ENCODE results near the gene STEAP3. TPM values are rescaled to one million over a fixed set of nuclear protein-coding genes. Genes with fewer than 3 reads are reported as not detected.
A peak's percentile ranks its signal among the peaks of the same experiment; 100 is the strongest.

The STEAP3 gene
- polyA plus RNA-seq (2011; rRNA removed) (23.5 and 31.4 TPM in 2 replicates), polyA plus RNA-seq (2017; fragmentation: RNase III; extraction: RNeasy Plus Mini Kit Qiagen cat#74134 plus additional on column Dnase treatment) (28.8 to 30.8 TPM (median 30.2 TPM) in 3 replicates), polyA minus RNA-seq (2011; rRNA and poly(A)+ RNA removed) (25.7 and 31.1 TPM in 2 replicates)
- polyA plus RNA-seq (2012; cell fraction: cytosol; rRNA removed): 38.2 and 58.3 TPM in 2 replicates
- polyA plus RNA-seq (2012; cell fraction: nucleus; rRNA removed): 107 and 196 TPM in 2 replicates

- Histone ChIP-seq H3K4me3 (peak within 1 kb of the TSS; percentile 72), H3K9me3 (no peaks in the 10 kb centered on the region), H3K27ac (peak within 1 kb of the TSS; percentile 84 to 96), H3K4me1 (peaks cover 13% of the 10 kb centered on the region), H3K4me2 (peak within 1 kb of the TSS; percentile 92)
- TF ChIP-seq USF2 (IDR thresholded peaks at IDR 0.05): no peak
- TF ChIP-seq RAD21 (conservative IDR thresholded peaks at IDR 0.05 in 1 of 2, IDR thresholded peaks at IDR 0.05 in 1 of 2): peak in 1 of 2 experiments; percentile 14; a peak in 1 of 5 replicates
- TF ChIP-seq RNF2 (IDR thresholded peaks at IDR 0.05; ENCODE audit: borderline replicate concordance, low read depth): peak; percentile 78; the same call in 1 of the 2 replicates
- no peak for TF ChIP-seq RFX5 (IDR thresholded peaks at IDR 0.05)
- no peak for TF ChIP-seq HOXB13 (CRISPR knock-in tag; IDR thresholded peaks at IDR 0.05; ENCODE audit: low read depth)
- TF ChIP-seq MAX (IDR thresholded peaks at IDR 0.05): peak; percentile 92
- TF ChIP-seq PHF8 (IDR thresholded peaks at IDR 0.05; ENCODE audit: borderline replicate concordance, low read depth): peak; percentile 80
- TF ChIP-seq BCL3 (IDR thresholded peaks at IDR 0.05): 0 out of 3 replicates have a peak, but pooled peaks have one; percentile 32
- TF ChIP-seq POLR2A (IDR thresholded peaks at IDR 0.05; ENCODE audit: low read length): peak; percentile 70
- TF ChIP-seq ZFP36 (IDR thresholded peaks at IDR 0.05; ENCODE audit: borderline replicate concordance, partially characterized antibody): no peak
- peak in 1 of 2 experiments; percentile 67; a peak in 2 of 5 replicates for TF ChIP-seq JUN (IDR thresholded peaks at IDR 0.05)
- no peak for TF ChIP-seq MAZ (IDR thresholded peaks at IDR 0.05; ENCODE audit: borderline replicate concordance, low read depth, low read length)
- no peak for TF ChIP-seq KDM1A (IDR thresholded peaks at IDR 0.05; ENCODE audit: low read depth)
- no peak for TF ChIP-seq CHD4 (IDR thresholded peaks at IDR 0.05; ENCODE audit: borderline replicate concordance)
- TF ChIP-seq E2F6 (IDR thresholded peaks at IDR 0.05; ENCODE audit: borderline replicate concordance, low read depth): peak; percentile 67
- CTCF ChIA-PET: interaction anchor here (1.3 to 2.0 kb wide), 3 partner anchors 12 to 67 kb away, joined by 4 to 9 read pairs (median 4); no protein-coding TSS in a partner anchor
- 0% methylated on average over 5 of the region's 89 CpGs for WGBS (ENCODE audit: missing lambda C conversion rate)
- DNase-seq (ENCODE audit: low read depth in 1 of 2, low spot score in 1 of 2) (peak; percentile 67 to 69), ATAC-seq (peak; percentile 85 to 95), FAIRE-seq (no peak)
- POLR2A ChIA-PET: interaction anchor here (0.6 to 0.9 kb wide), 2 partner anchors 29 to 35 kb away, joined by 3 to 4 read pairs; no protein-coding TSS in a partner anchor
Observed at GRCh38 chr2:119223521-119224390, at the start of gene STEAP3. Gene STEAP3 (plus strand): TSS chr2:119223834. CDS start chr2:119231013, 7,179 bp downstream.

GRCh38 chr2:119174216-119174992, 49.2 kb upstream of the STEAP3 start:
- H3K9me3 ChIP-seq: no peaks in the 10 kb centered on the region
- H3K27ac ChIP-seq: no peak overlapping the region
- TF ChIP-seq JUN (IDR thresholded peaks at IDR 0.05): no peak
- TF ChIP-seq USF2 (IDR thresholded peaks at IDR 0.05): no peak
- TF ChIP-seq EHMT2 (IDR thresholded peaks at IDR 0.05; ENCODE audit: low read depth): no peak
- TF ChIP-seq RAD21 (conservative IDR thresholded peaks at IDR 0.05 in 1 of 2, IDR thresholded peaks at IDR 0.05 in 1 of 2): peak; percentile 52 to 53; a peak in 3 of 5 replicates
- TF ChIP-seq MAFK (IDR thresholded peaks at IDR 0.05; ENCODE audit: partially characterized antibody): no peak
- peak; percentile 73 for TF ChIP-seq SMC3 (IDR thresholded peaks at IDR 0.05)
- TF ChIP-seq JUNB (IDR thresholded peaks at IDR 0.05): no peak
- no peak for TF ChIP-seq BHLHE40 (IDR thresholded peaks at IDR 0.05; ENCODE audit: low read depth, low read length)
- TF ChIP-seq RCOR1 (IDR thresholded peaks at IDR 0.05; ENCODE audit: low read depth, low read length): no peak
- no peak for TF ChIP-seq CHD2 (IDR thresholded peaks at IDR 0.05; ENCODE audit: low read length, partially characterized antibody)
- peak; percentile 65 for TF ChIP-seq CTCF (IDR thresholded peaks at IDR 0.05)
- no peak for TF ChIP-seq HES2 (IDR thresholded peaks at IDR 0.05)
- no peak overlapping the region for H3K4me2 ChIP-seq
- ATAC-seq (peak; percentile 79 to 96; a peak in 5 of 6 replicates), FAIRE-seq (no peak), DNase-seq (ENCODE audit: low read depth in 1 of 2, low spot score in 1 of 2) (peak; percentile 41 to 58)
- H3K4me1 ChIP-seq: 0 out of 3 replicates have a peak, but pooled peaks cover 2% of the 10 kb centered on the region
- CTCF ChIA-PET: interaction anchor here (0.6 to 4.8 kb wide), 17 partner anchors 8 to 292 kb away, joined by 3 to 25 read pairs (median 5); no protein-coding TSS in a partner anchor
- no peak overlapping the region for H3K4me3 ChIP-seq
- POLR2A ChIA-PET: no interaction called here
- WGBS (ENCODE audit: missing lambda C conversion rate): 34% methylated on average over 21 of the region's 22 CpGs

Data from A549 (cell line).